Sciatic nerve (tissue), 1 donor: ENCODE results near the gene CDH13. TPM values are rescaled to one million over a fixed set of nuclear protein-coding genes. Genes with fewer than 3 reads are reported as not detected.

Experiments
- microRNA-seq: library from miRNA; unstranded; fragments of <30 nt; microRNA quantifications from one replicate; pipeline ENCODE4 v1.2.0, GENCODE V29; 2020
- total RNA-seq: library from RNA; stranded (reverse); fragmentation: NEBNext Ultra II Directional; extraction: Animal tissue kit (Norgen Biotek cat#: 25700); gene quantifications from one replicate; pipeline ENCODE4 v1.2.1, GENCODE V29; 2021
- donor health status: DM: no; HTN: no; CAD: no.

Gene CDH13
- total RNA-seq, 1 donor from 2014 or later, result 7.5 TPM

Small RNA genes lying within 50 kb of the gene (microRNA-seq; reads per million reads assigned to microRNA genes)
- gene MIR3182, result not detected
- not detected for gene MIR8058
